Esophagus muscularis mucosa (tissue), 4 donors: ENCODE results near the gene POLR3GL. TPM values are rescaled to one million over a fixed set of nuclear protein-coding genes. Genes with fewer than 3 reads are reported as not detected.

Source experiments
- DNase-seq: peaks from one replicate; pipeline ENCODE4 v3.0.0-alpha.2; 2017; ENCODE audit errors: extremely low spot score
- H3K27ac ChIP-seq, 4 donors: fragments of 200-600 bp; sonication (generic); replicated peaks in 1 of 4; 1 replicate in 3 of 4; 2 replicates in 1 of 4; pipeline ENCODE4 v1.5.1; 2016 to 2019; ENCODE audit warnings: mild to moderate bottlenecking in 1 of 4
- H3K27me3 ChIP-seq, 4 donors: fragments of 200-600 bp; sonication (generic); one replicate each; pipeline versions ENCODE4 v1.5.1 to v1.6.0; 2016 to 2019
- H3K36me3 ChIP-seq, 4 donors: fragments of 200-600 bp; sonication (generic); one replicate each; pipeline ENCODE4 v1.5.1; 2016 to 2019
- H3K4me1 ChIP-seq, 4 donors: fragments of 200-600 bp; sonication (generic); one replicate each; pipeline ENCODE4 v1.5.1; 2016 to 2019
- H3K4me3 ChIP-seq, 4 donors: fragments of 200-600 bp; sonication (generic); 1 replicate in 2 of 4; 2 replicates in 2 of 4; pipeline ENCODE4 v1.5.1; 2016 to 2019; ENCODE audit warnings: mild to moderate bottlenecking in 4 of 4, moderate library complexity in 1 of 4
- H3K9me3 ChIP-seq, 4 donors: fragments of 200-600 bp; sonication (generic); 1 replicate in 3 of 4; 2 replicates in 1 of 4; pipeline ENCODE4 v1.5.1; 2016 to 2019
- EP300 ChIP-seq: sonication (generic); formaldehyde crosslinking; IDR thresholded peaks from one replicate; pipeline ENCODE4 v1.6.1; 2017; ENCODE audit warnings: antibody characterized with exemption
- POLR2A ChIP-seq: fragments of 450-650 bp; IDR thresholded peaks from one replicate; pipeline ENCODE4 v1.6.1; 2017; ENCODE audit warnings: antibody characterized with exemption, moderate library complexity, mild to moderate bottlenecking, low read depth
- POLR2AphosphoS5 ChIP-seq, 2 donors: sonication (generic); formaldehyde crosslinking; IDR thresholded peaks; one replicate each; pipeline ENCODE4 v1.6.1; 2017; ENCODE audit warnings: antibody characterized with exemption in 2 of 2
- WGBS: methylation state at CpG from one replicate; pipeline ENCODE4 v1.1.5; 2018; 5-methylcytosine and 5-hydroxymethylcytosine counted together
- intact Hi-C: fragments of 100-400 bp; cut with DNase I; formaldehyde crosslinking; loops from one replicate; pipeline ENCODE4 v1.15.1; 2023
- total RNA-seq, 4 donors: library from RNA; depleted of rRNA; stranded (reverse); fragments of >200 nt; gene quantifications; one replicate each; pipeline versions ENCODE4 v1.1.0 to v1.2.1, GENCODE V29; 2016
- TF ChIP-seq, protein P1 (sequence below), 3 experiments: fragments of 200-600 bp in 2 of 3; fragments of 450-650 bp in 1 of 3; sonication (generic) in 2 of 3; IDR thresholded peaks; one replicate each; pipeline ENCODE4 v1.5.1; 2017 to 2019; ENCODE audit warnings: antibody characterized with exemption in 3 of 3, mild to moderate bottlenecking in 2 of 3, moderate library complexity in 1 of 3

Gene POLR3GL
- total RNA-seq, 4 donors from 2014 or later: 29.0 to 41.5 (median 35.5) TPM

DNA sequence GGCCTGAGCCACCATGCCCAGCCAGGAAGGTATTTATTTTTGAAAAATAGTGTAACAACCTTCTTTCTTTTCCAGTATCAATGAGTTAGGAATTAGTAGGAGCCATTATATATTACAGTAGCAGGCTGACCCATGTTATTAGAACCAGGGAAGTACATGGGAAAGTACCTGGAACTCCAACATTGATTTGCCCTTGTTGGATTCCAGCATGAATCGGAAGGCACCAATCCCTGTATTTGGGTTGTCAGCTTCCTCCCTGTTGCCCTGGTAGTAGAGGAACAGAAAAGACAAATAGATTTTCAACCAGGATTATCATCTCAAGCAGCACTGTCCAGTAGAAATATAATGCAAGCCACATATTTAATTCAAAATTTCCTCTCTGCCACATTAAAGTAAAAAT lies 27.1 kb upstream of the POLR3GL start:
- no peak overlapping the region for H3K27ac ChIP-seq
- peaks cover 33 to 93% (median 69%) of the 10 kb centered on the region in 4 donors for H3K36me3 ChIP-seq
- intact Hi-C loops: no loop called here
- 80% methylated on average over 1 of the region's 1 CpG for WGBS
- no peaks in the 10 kb centered on the region for H3K9me3 ChIP-seq
- TF ChIP-seq EP300 (no peak), POLR2A (no peak), POLR2AphosphoS5 (IDR thresholded peaks at IDR 0.05) (no peak)
- TF ChIP-seq, protein P1, sequence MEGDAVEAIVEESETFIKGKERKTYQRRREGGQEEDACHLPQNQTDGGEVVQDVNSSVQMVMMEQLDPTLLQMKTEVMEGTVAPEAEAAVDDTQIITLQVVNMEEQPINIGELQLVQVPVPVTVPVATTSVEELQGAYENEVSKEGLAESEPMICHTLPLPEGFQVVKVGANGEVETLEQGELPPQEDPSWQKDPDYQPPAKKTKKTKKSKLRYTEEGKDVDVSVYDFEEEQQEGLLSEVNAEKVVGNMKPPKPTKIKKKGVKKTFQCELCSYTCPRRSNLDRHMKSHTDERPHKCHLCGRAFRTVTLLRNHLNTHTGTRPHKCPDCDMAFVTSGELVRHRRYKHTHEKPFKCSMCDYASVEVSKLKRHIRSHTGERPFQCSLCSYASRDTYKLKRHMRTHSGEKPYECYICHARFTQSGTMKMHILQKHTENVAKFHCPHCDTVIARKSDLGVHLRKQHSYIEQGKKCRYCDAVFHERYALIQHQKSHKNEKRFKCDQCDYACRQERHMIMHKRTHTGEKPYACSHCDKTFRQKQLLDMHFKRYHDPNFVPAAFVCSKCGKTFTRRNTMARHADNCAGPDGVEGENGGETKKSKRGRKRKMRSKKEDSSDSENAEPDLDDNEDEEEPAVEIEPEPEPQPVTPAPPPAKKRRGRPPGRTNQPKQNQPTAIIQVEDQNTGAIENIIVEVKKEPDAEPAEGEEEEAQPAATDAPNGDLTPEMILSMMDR (IDR thresholded peaks at IDR 0.05): no peak
- H3K27me3 ChIP-seq: no peaks in the 10 kb centered on the region
- H3K4me3 ChIP-seq: no peak overlapping the region
- DNase-seq: no peak
- no peaks in the 10 kb centered on the region for H3K4me1 ChIP-seq

DNA sequence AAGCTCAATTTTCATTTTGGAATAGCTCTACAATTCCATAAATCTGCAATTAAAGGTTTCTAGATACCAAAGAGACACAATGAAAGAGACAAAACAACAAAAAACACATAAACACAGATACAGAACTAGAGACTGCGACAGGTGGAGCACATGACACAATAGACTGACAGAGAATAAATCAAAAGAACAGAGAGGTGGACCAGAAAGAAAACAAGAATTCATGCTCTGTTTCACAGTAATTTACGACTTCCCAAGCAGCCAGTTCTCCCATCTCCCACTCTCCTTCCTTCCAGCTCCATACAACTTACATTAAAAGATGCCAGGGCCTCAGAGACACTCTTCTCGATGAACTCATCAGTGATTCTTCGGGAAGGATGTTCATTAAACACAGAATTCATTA lies 22.1 kb upstream of the POLR3GL start:
- Histone ChIP-seq H3K4me3 (no peak overlapping the region), H3K27ac (no peak overlapping the region), H3K36me3 (peaks cover 11 to 85% (median 54%) of the 10 kb centered on the region in 4 donors), H3K27me3 (no peaks in the 10 kb centered on the region), H3K4me1 (peaks cover 0 to 4% (median 0%) of the 10 kb centered on the region in 4 donors), H3K9me3 (no peaks in the 10 kb centered on the region)
- TF ChIP-seq POLR2AphosphoS5 (IDR thresholded peaks at IDR 0.05): no peak
- no peak for TF ChIP-seq POLR2A
- TF ChIP-seq, protein P1 (IDR thresholded peaks at IDR 0.05): no peak
- no peak for TF ChIP-seq EP300
- 86% methylated on average over 4 of the region's 4 CpGs for WGBS
- intact Hi-C loops: no loop called here
- no peak for DNase-seq

DNA sequence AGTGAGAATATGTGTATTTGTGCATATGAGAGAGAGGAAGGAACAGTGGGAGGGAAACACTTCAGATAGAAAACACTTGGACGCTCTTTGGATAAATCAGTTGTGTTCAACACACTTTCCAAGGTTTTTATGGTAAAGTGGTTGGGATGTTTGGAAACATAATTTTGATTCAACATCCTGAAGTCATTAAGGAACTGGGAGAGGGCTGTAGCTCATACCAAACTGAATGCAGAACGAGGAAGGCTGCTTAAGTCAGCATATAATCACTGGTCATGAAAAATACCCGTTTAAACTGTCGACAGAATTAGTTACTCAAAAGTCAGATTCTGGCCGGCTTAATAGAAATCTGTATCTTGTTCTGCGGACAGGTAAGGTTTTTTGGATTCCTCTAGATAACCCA lies 21.6 kb upstream of the POLR3GL start:
- peaks cover 0 to 8% (median 0%) of the 10 kb centered on the region in 4 donors for H3K4me1 ChIP-seq
- intact Hi-C loops: no loop called here
- H3K4me3 ChIP-seq: no peak overlapping the region
- H3K36me3 ChIP-seq: peaks cover 11 to 85% (median 52%) of the 10 kb centered on the region in 4 donors
- no peak overlapping the region for H3K27ac ChIP-seq
- H3K27me3 ChIP-seq: no peaks in the 10 kb centered on the region
- DNase-seq: no peak
- WGBS: 89% methylated on average over 6 of the region's 6 CpGs
- H3K9me3 ChIP-seq: no peaks in the 10 kb centered on the region
- TF ChIP-seq POLR2A: no peak
- no peak for TF ChIP-seq EP300
- TF ChIP-seq, protein P1 (IDR thresholded peaks at IDR 0.05): no peak
- no peak for TF ChIP-seq POLR2AphosphoS5 (IDR thresholded peaks at IDR 0.05)

DNA sequence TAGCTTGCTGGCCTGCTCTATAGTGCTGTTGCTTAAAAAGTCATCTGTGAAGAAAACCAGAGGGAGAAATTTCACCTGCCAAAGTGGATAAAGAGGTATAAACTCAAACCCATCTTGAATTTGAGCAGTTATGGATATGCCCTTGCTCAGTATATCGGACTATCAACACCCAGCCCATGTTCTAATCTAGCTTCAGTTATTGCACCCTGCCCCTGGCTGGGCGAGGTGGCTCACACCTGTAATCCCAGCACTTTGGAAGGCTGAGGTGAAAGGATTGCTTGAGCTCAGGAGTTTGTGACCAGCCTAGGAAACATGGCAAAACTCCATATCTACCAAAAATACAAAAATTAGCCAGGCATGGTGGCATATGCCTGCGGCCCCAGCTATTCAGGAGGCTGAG lies 20.0 kb upstream of the POLR3GL start:
- intact Hi-C loops: no loop called here
- H3K27me3 ChIP-seq: no peaks in the 10 kb centered on the region
- TF ChIP-seq POLR2AphosphoS5 (IDR thresholded peaks at IDR 0.05): no peak
- TF ChIP-seq, protein P1 (IDR thresholded peaks at IDR 0.05): no peak
- TF ChIP-seq EP300: no peak
- no peak for TF ChIP-seq POLR2A
- WGBS: 93% methylated on average over 3 of the region's 3 CpGs
- H3K4me1 ChIP-seq: peaks cover 7 to 25% (median 13%) of the 10 kb centered on the region in 4 donors
- DNase-seq: no peak
- no peak overlapping the region for H3K4me3 ChIP-seq
- H3K9me3 ChIP-seq: no peaks in the 10 kb centered on the region
- peaks cover 11 to 77% (median 49%) of the 10 kb centered on the region in 4 donors for H3K36me3 ChIP-seq
- no peak overlapping the region for H3K27ac ChIP-seq

DNA sequence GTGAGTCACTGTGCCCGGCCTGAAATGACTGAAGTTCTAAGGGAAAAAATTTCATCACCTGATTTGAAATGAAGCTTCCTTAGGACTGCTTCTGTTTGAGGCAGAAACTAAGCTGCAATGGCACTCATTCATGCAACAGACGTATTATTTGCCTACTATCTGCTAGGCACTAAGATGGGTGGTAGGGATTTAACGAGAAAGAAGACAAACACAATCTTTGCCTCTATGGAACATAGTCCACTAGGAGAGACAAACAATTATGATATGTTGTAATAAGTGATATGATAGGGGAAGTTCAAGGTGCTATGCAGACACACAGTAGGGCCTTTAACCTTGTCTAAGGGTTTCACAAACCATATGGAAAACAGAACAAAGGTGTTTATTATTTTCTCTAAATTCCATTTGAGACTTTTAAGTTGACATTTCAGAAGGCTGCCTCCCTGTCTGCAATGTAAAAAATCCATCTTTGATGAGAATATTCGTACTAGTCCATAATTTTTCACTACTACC lies 18.0 kb upstream of the POLR3GL start:
- H3K27ac ChIP-seq: no peak overlapping the region
- H3K4me1 ChIP-seq: peaks cover 12 to 45% (median 30%) of the 10 kb centered on the region in 4 donors
- intact Hi-C loops: no loop called here
- 91% methylated on average over 4 of the region's 4 CpGs for WGBS
- H3K36me3 ChIP-seq: peaks cover 11 to 57% (median 41%) of the 10 kb centered on the region in 4 donors
- DNase-seq: no peak
- no peak overlapping the region for H3K4me3 ChIP-seq
- H3K27me3 ChIP-seq: no peaks in the 10 kb centered on the region
- TF ChIP-seq, protein P1 (IDR thresholded peaks at IDR 0.05): no peak
- no peaks in the 10 kb centered on the region for H3K9me3 ChIP-seq
